ENCODE results near the gene KLHL26. TPM values are rescaled to one million over a fixed set of nuclear protein-coding genes. Genes with fewer than 3 reads are reported as not detected.

Gene KLHL26
- total and polyA plus RNA-seq, 8 donors, result 1.2 to 45.1 (median 4.1) TPM

- intact Hi-C loops (cut with DNase I; ENCODE audit: low total_unique reads), result no loop called here
- TF ChIP-seq CTCF (IDR thresholded peaks at IDR 0.05) (no peak), EP300 (IDR thresholded peaks at IDR 0.05) (no peak), POLR2A (IDR thresholded peaks at IDR 0.05) (no peak), POLR2AphosphoS5 (IDR thresholded peaks at IDR 0.05) (no peak)
- peak in 1 of 2 donors; percentile 56 for DNase-seq
These were observed 71.8 kb downstream of the KLHL26 start for GRCh38 chr19:18708452-18709231.

GRCh38 chr19:18709546-18709945 lies 72.7 kb downstream of the KLHL26 start:
- no peaks in the 10 kb centered on the region for H3K9me3 ChIP-seq
- no peak overlapping the region for H3K4me3 ChIP-seq
- no peak for DNase-seq
- TF ChIP-seq EP300 (IDR thresholded peaks at IDR 0.05) (no peak), POLR2A (IDR thresholded peaks at IDR 0.05) (no peak), POLR2AphosphoS5 (IDR thresholded peaks at IDR 0.05) (no peak), CTCF (IDR thresholded peaks at IDR 0.05) (no peak)
- no peak overlapping the region for H3K27ac ChIP-seq
- no peaks in the 10 kb centered on the region for H3K27me3 ChIP-seq
- intact Hi-C loops (cut with DNase I; ENCODE audit: low total_unique reads), result no loop called here
- 88 to 97% (median 92%) methylated on average over 8 to 10 of the region's 10 CpGs for WGBS, 5 donors
- H3K4me1 ChIP-seq, result peaks cover 11 to 54% (median 28%) of the 10 kb centered on the region in 4 donors
- H3K36me3 ChIP-seq, result peaks cover 0 to 5% (median 0%) of the 10 kb centered on the region in 4 donors

More at GRCh38 chr19:18708452-18709231, 71.8 kb downstream of the KLHL26 start:
- Histone ChIP-seq H3K4me1 (peaks cover 11 to 51% (median 25%) of the 10 kb centered on the region in 4 donors), H3K27me3 (no peaks in the 10 kb centered on the region), H3K36me3 (peaks cover 0 to 2% (median 0%) of the 10 kb centered on the region in 4 donors), H3K9me3 (no peaks in the 10 kb centered on the region), H3K4me3 (no peak overlapping the region), H3K27ac (no peak overlapping the region)
- WGBS, 5 donors, result 56 to 87% (median 79%) methylated on average over 17 to 25 of the region's 25 CpGs

GRCh38 chr19:18710186-18710585 lies 73.4 kb downstream of the KLHL26 start:
- WGBS, 5 donors, result 79 to 87% (median 82%) methylated on average over 11 of the region's 11 CpGs
- peaks cover 0 to 5% (median 0%) of the 10 kb centered on the region in 4 donors for H3K36me3 ChIP-seq
- no peaks in the 10 kb centered on the region for H3K27me3 ChIP-seq
- TF ChIP-seq EP300 (IDR thresholded peaks at IDR 0.05), result no peak
- TF ChIP-seq POLR2A (IDR thresholded peaks at IDR 0.05), result no peak
- no peak for TF ChIP-seq CTCF (IDR thresholded peaks at IDR 0.05)
- TF ChIP-seq POLR2AphosphoS5 (IDR thresholded peaks at IDR 0.05), result no peak
- no peak overlapping the region for H3K4me3 ChIP-seq
- no peaks in the 10 kb centered on the region for H3K9me3 ChIP-seq
- H3K4me1 ChIP-seq, result peaks cover 11 to 54% (median 28%) of the 10 kb centered on the region in 4 donors
- DNase-seq, result no peak
- intact Hi-C loops (cut with DNase I; ENCODE audit: low total_unique reads), result no loop called here
- no peak overlapping the region for H3K27ac ChIP-seq

- Histone ChIP-seq H3K27ac (peak overlapping the region in 3 of 5 donors; percentile 23 to 68 (median 52)), H3K9me3 (no peaks in the 10 kb centered on the region), H3K4me1 (peaks cover 11 to 54% (median 28%) of the 10 kb centered on the region in 4 donors), H3K36me3 (peaks cover 0 to 9% (median 0%) of the 10 kb centered on the region in 4 donors), H3K27me3 (no peaks in the 10 kb centered on the region), H3K4me3 (no peak overlapping the region)
- TF ChIP-seq EP300 (IDR thresholded peaks at IDR 0.05), result no peak
- peak in 1 of 2 donors; percentile 86 for DNase-seq
- intact Hi-C loops (cut with DNase I; ENCODE audit: low total_unique reads), result no loop called here
- 60 to 80% (median 66%) methylated on average over 26 to 28 of the region's 28 CpGs for WGBS, 5 donors
These were observed 74.3 kb downstream of the KLHL26 start for GRCh38 chr19:18710996-18711751.
